Neural crest cell (in vitro differentiated cells): ENCODE results near the gene TRAF3IP3. TPM values are rescaled to one million over a fixed set of nuclear protein-coding genes. Genes with fewer than 3 reads are reported as not detected.

Experiments
- DNase-seq: peaks from one replicate; pipeline ENCODE4 v3.0.0; 2021; ENCODE audit warnings: low read depth, mixed read lengths, low spot score
- H3K27ac Mint-ChIP-seq: one replicate; pipeline ENCODE4 v1.8.0; 2021; ENCODE audit warnings: mild to moderate bottlenecking, mixed read lengths; ENCODE audit not compliant: unreplicated experiment
- H3K27me3 Mint-ChIP-seq: 2 replicates; pipeline ENCODE4 v1.8.0; 2021; ENCODE audit warnings: low read depth, mild to moderate bottlenecking, mixed read lengths
- H3K36me3 Mint-ChIP-seq: 2 replicates; pipeline ENCODE4 v1.8.0; 2021; ENCODE audit warnings: low read depth, mild to moderate bottlenecking, mixed read lengths
- H3K4me1 Mint-ChIP-seq: 2 replicates; pipeline ENCODE4 v1.8.0; 2021; ENCODE audit warnings: mixed read lengths
- H3K4me3 Mint-ChIP-seq: one replicate; pipeline ENCODE4 v1.8.0; 2021; ENCODE audit warnings: mild to moderate bottlenecking, mixed read lengths
- H3K9me3 Mint-ChIP-seq: 2 replicates; pipeline ENCODE4 v1.8.0; 2021; ENCODE audit warnings: mixed read lengths
- CTCF ChIP-seq: fragments of 200-600 bp; sonication (generic); conservative IDR thresholded peaks from 2 replicates; pipeline ENCODE4 v1.5.0; 2021; ENCODE audit warnings: antibody characterized with exemption, mild to moderate bottlenecking
- total RNA-seq: library from RNA; stranded (reverse); gene quantifications from 2 replicates; pipeline ENCODE4 v1.2.1, GENCODE V29; 2021

Gene TRAF3IP3
- total RNA-seq, 1 donor from 2014 or later, result not detected

GRCh38 chr1:209800984-209801834, 45.4 kb downstream of the TRAF3IP3 start:
- H3K9me3 Mint-ChIP-seq, result no peaks in the 10 kb centered on the region
- peaks cover 4% of the 10 kb centered on the region for H3K4me1 Mint-ChIP-seq
- H3K27ac Mint-ChIP-seq, result no peak overlapping the region
- H3K27me3 Mint-ChIP-seq, result peaks cover 90% of the 10 kb centered on the region
- TF ChIP-seq CTCF, result no peak
- no peak overlapping the region for H3K4me3 Mint-ChIP-seq
- no peaks in the 10 kb centered on the region for H3K36me3 Mint-ChIP-seq
- no peak for DNase-seq

- Mint-ChIP-seq H3K4me3 (no peak overlapping the region), H3K27ac (no peak overlapping the region), H3K36me3 (no peaks in the 10 kb centered on the region), H3K27me3 (peaks cover 85% of the 10 kb centered on the region), H3K9me3 (no peaks in the 10 kb centered on the region), H3K4me1 (peaks cover 6% of the 10 kb centered on the region)
- no peak for DNase-seq
- TF ChIP-seq CTCF, result no peak
These were observed 46.4 kb downstream of the TRAF3IP3 start for GRCh38 chr1:209802117-209802779.

GRCh38 chr1:209802780-209803152, 46.9 kb downstream of the TRAF3IP3 start:
- Mint-ChIP-seq H3K9me3 (no peaks in the 10 kb centered on the region), H3K4me3 (no peak overlapping the region), H3K27me3 (peaks cover 81% of the 10 kb centered on the region), H3K27ac (no peak overlapping the region), H3K4me1 (peaks cover 6% of the 10 kb centered on the region), H3K36me3 (no peaks in the 10 kb centered on the region)
- no peak for DNase-seq
- no peak for TF ChIP-seq CTCF

- Mint-ChIP-seq H3K9me3 (no peaks in the 10 kb centered on the region), H3K36me3 (no peaks in the 10 kb centered on the region), H3K27me3 (peaks cover 74% of the 10 kb centered on the region), H3K4me3 (no peak overlapping the region), H3K27ac (no peak overlapping the region), H3K4me1 (peaks cover 6% of the 10 kb centered on the region)
- no peak for TF ChIP-seq CTCF
- no peak for DNase-seq
These were observed 47.7 kb downstream of the TRAF3IP3 start for GRCh38 chr1:209803568-209803967.

GRCh38 chr1:209805341-209805781, 49.5 kb downstream of the TRAF3IP3 start:
- Mint-ChIP-seq H3K27ac (no peak overlapping the region), H3K4me3 (no peak overlapping the region)

More at GRCh38 chr1:209805341-209805781, 49.5 kb downstream of the TRAF3IP3 start:
- Mint-ChIP-seq H3K4me1 (peaks cover 6% of the 10 kb centered on the region), H3K36me3 (no peaks in the 10 kb centered on the region), H3K9me3 (no peaks in the 10 kb centered on the region), H3K27me3 (peaks cover 72% of the 10 kb centered on the region)
- no peak for DNase-seq
- TF ChIP-seq CTCF, result no peak
